ENCODE results near the gene PKD1L1.
"Not testable (repeated sequence)": the region's sequence is repeated elsewhere in the genome, so short reads cannot be mapped to it uniquely, and the experiment has no call there.

The PKD1L1 gene

DNA sequence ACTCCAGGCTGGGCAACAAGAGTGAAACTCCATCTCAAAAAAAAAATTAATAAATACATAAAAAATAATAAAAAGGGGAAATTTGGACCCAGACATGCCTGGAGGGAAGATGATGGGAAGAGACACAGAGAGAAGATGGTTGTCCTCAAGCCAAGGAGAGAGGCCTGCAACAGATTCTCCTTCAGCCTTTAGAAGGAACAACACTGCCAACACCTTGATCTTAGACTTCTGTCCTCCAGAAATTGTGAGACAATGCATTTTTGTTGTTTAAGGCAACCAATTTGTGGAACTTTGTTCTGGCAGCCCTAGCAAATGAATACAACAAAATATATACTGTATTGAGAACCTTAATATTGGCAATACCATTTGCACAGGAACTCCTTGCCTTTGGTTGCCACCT lies 186.1 kb downstream of the PKD1L1 start:
- DNase-seq (ENCODE audit: low spot score), result no peak

DNA sequence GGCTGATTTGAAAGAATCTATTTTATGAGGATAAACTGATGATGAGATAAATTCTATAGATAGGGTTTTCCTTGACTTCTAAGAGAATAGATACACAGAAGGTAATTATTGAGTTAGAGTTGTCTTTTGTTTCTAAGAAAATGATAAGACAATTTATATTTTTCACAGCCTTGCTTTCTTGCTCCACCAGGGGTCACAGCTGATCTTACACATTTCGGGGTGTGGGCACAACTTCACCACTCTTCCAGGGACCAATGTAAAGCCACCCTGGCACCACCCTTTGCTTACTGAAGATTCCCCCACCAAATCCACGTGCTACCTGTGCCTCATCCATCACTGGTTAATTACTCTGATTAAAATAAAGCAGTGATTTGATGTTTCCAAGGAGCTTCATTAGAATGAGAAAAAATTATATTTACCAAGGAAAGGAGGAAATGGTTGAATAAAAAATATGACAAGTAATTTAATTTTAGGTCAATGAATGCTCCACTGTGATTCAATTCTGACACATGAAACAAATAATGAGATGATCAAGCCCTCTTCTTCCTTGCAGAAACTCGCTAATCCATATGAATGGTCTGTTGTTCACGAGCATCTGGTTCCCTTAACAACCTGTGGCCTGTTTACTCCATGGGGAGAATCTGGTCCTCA lies 189.1 kb downstream of the PKD1L1 start:
- no peak for DNase-seq (ENCODE audit: low spot score)

DNA sequence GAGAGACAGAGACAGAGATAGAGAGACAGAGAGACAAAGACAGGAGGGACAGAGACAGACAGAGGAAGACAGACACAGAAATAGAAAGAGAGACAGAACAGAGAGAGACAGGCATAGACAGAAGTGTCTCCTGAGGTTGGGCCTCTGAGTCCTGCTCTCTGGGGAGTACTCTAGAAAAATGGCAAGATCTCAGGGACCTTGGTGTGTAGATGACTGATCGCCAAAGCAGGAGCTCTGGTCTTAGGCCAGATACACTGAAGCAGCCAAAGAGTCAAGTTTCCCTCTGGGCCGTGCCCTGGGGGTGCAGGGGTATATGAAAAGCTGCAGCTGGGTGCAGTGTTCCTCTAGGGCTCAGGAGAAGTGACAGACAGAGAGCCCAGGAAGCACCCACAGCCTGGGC lies 189.7 kb downstream of the PKD1L1 start:
- DNase-seq (ENCODE audit: low spot score), result no peak

DNA sequence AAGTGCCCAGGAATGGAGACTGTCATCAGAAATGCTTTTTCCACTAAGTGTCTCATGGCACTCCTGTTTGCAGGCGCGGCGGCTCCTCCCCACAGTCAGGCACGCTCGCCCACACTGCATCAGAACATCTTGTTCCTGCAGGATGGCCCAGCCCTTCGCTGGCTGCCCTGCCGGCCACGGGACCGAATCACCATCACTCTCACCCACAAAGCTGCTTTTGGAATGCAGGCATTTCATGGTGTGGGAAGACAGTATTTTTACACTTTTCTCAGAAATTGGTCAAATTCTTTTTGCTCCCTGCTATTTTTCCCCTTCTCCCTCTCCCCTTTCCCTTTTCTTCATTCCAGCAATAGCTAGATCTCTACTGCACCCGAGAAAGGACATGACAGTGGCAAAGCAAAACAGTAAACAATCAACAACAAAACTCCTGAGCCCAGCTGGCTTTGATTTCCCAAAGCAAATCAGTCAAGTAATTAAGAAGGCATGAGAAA lies 190.3 kb downstream of the PKD1L1 start:
- DNase-seq (ENCODE audit: low spot score), result no peak

DNA sequence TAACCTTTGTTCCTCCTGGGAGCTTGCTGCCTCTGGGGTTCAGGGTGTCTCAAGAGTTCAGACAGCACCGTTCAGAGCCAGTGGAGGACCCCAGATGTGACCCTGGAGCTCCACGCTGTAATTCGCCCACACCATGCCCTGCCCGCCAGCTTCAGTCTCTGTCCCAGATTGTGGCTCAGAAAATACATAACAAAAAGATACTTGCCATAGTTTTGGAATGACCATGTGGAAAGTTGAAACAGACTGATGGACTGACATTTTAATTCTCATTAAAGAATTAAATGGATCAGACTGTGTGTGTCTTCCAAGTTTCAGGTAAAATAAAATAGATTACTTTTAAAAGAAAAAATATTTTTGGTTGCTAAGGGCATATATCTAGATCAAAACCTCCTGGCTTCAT lies 191.6 kb downstream of the PKD1L1 start:
- DNase-seq (ENCODE audit: low spot score), result no peak

DNA sequence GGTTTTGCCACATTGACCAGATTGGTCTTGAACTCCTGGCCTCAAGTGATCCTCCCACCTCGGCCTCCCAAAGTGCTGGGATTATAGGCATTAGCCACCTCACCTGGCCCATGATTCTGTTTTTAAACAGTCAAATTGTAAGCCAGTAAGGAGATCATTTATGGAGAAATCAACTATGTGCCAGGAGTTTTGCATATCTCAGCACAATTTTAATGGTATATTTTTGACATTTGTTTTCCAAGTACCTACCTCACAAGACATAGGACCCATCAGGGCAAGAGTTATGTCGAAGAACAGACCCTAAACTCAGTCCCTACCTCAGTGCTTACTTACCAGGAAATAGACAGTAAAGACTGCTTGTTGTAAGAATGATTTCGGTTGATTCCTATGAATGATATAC lies 193.0 kb downstream of the PKD1L1 start:
- no peak for DNase-seq (ENCODE audit: low spot score)

DNA sequence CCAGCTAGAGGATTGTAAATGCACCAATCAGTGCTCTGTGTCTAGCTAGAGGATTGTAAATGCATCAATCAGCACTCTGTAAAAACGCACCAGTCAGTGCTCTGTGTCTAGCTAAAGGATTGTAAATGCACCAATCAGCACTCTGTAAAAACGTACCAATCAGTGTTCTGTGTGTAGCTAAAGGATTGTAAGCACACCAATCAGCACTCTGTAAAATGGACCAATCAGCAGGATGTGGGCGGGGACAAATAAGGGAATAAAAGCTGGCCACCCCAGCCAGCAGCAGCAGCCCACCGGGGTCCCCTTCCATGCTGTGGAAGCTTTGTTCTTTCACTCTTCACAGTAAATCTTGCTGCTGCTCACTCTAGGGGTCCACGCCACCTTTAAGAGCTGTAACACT lies 196.5 kb downstream of the PKD1L1 start:
- not testable (repeated sequence) for DNase-seq (ENCODE audit: low spot score)

DNA sequence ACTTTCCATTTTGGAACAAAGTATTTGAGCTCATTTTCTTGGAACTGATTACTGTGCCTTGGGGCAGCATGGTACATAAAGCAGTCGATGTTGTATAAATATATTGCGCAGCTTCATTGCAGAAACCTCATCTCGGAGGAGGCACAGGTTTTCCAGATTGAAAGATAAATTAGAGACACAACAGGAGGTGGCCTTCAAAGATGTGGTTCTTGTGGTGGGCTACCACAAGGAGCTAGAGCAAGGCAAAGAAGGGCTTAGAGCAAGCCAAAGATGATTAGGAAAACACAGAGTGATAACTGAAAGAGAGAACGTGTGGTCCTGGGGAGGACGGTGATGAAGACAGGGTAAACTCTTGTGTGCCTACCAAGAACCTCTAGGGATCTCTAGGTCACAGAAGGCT lies 197.2 kb downstream of the PKD1L1 start:
- DNase-seq (ENCODE audit: low spot score), result no peak

DNA sequence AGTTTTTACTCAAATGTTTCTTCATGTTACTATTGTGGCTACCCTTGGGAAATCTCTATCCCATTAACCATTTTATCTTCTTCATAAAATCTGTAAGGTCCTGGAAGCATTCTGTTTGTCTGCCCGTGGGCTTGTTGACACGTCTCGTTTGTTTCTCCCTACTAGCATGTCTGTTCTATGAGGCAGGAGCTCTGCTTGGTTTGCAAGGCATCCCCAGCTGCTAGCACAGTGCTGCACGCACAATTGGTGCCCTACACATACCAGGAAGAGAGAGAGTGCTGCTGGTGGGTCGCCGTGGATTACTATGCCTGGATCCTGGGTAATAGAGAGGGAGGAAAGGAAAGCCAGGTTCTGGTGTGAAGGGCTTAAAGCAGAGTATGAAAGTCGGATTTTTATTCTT lies 200.2 kb downstream of the PKD1L1 start:
- DNase-seq (ENCODE audit: low spot score), result no peak

DNA sequence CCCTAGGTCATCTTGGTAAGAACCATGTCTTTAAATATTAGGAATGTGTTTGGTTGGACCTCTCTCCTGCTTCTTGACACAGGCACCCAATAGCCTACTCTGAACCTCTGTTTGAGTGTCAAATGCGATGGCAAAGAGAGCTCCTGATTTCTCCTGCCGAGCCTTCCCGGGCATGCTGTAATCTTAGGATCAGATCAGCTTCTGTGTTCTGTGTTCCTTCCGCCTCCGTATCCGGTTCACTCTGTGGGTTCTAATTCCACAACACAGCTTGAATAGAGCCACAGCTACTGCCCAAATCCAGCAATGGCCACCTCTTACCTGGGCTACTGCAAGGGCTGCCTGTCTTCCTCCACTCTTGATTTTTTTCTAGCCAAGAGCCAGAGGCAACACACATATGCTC lies 201.1 kb downstream of the PKD1L1 start:
- DNase-seq (ENCODE audit: low spot score), result no peak

DNA sequence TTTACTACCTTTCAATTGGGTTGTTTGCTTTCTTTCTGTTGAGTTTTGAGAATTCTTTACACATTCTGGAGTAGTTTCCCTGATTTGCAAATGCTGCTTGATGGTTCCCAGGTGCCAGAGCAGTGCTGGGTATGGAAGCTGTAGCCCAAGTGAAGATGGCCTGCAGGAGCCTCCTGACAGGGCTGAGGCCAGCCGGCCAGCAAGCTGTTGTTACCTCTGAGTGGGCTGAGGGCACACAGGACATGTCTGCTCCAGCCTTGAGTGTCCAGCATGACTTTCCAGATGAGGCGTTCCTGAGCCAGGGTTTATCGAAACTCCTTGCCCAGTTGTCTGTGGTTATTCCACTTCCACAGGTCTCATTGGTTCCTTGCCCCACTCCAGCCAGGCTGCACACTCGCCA lies 201.8 kb downstream of the PKD1L1 start:
- no peak for DNase-seq (ENCODE audit: low spot score)

DNA sequence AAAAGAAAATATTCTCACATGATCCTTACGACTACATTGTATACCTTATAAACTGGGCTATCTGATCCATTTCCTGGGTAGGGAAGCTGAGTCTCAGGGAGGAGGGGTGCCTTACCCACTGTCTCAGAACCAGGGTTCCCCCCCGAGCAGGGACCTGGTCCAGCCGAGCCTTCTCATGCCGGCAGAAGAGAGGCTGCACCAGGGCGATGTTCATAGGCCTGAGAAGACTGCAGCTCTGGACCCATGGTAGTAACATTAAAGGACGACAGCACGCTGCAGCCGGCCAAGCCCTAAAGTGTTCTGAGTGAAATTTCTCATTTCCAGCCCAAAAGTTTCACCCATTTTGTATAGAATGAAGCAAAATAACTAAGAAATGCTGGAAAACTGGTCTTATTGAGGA lies 203.4 kb downstream of the PKD1L1 start:
- DNase-seq (ENCODE audit: low spot score), result no peak

DNA sequence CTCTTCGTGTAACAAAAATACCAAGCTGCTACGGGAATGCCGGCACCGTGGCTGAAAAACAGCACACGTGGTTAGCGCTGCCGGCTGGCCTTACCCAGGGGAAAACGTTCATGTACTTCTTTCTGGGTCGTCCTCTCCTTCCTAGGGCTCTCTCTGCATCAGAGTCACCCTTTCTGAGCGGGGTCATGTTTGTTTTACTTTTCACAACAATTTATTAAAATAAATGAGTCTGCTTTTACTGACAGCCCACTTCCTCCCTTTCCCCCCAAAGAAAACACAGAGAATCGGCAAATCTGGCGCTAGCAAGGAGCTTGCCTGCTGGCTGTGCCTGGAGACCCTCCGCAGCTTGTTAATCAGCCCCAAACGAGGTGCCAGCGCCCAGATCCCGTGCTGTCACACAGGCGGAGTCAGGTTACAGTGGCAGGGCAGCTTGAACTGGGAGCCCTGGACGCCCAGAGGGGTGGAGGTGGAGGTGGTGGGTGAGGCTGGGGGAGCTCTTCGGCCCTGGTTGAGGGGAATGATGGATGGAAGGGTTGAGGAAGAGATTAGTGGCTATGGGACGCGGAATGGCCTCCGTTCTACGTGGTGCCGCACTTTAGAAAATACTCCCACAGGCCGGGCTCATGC lies 204.2 kb downstream of the PKD1L1 start:
- DNase-seq (ENCODE audit: low spot score), result no peak

DNA sequence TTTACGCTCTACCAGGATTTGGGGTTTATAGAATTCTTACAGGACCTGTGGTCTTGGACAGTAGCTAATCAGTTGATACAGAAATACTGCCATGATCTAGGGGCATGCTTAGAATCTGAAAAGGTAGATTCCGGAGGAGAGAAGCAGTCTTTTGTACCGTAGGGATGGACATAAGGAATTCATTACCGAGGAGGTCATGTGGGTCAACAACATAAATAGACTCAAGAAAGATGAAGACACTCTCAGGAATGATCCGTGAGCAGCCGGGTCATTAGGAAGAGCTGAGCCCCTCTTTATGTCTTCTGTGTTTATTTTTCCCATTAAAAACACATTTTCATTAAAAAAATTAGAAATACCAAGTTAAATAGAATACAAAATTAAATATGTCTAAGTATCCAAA lies 206.3 kb downstream of the PKD1L1 start:
- no peak for DNase-seq (ENCODE audit: low spot score)

DNA sequence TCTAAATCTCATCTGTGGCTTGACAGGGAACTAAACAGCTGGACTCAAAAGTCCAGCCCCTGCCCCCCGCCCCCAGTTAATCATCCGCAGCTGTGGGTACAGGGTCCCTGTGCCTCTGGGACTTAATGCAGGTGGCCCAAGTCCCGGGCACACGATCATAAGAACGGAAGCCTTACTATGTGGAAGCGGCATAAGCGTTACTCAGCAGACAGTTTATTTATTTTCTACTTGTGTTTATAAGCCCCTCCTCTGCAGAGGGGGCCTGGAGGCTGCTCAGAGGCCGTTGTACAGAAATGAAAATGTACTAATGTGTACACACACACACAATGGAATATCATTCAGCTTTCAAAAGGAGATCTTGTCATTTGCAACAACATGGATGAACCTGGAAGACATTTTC lies 208.4 kb downstream of the PKD1L1 start:
- DNase-seq (ENCODE audit: low spot score), result no peak

DNA sequence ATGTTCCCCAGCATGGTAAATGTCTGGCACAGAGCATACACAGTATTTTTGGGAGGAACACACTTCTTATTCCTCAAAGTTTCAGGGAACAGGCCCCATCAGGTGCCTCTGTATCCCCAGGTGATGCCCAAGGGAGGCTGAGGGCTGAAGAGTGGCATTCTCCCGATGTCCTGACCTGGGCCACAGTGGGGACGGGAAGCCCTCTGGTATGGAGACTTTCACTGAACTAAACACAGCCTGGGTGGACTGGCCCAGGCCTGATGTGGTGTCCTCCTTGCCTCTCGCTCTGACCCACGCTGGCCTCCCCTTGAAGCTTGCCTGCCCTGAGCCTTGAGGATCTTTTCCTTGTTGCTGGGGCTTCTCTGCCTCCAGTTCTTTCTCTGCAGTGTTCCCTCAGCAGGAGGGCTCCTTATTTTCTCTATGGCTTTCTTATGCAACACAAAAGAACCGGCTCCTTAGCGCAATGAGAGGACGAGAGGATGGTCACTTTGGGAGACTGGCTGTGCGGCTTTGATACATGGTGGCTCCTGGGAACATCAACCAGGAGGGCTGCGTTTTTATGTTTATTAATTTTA lies 208.9 kb downstream of the PKD1L1 start:
- DNase-seq (ENCODE audit: low spot score), result no peak

DNA sequence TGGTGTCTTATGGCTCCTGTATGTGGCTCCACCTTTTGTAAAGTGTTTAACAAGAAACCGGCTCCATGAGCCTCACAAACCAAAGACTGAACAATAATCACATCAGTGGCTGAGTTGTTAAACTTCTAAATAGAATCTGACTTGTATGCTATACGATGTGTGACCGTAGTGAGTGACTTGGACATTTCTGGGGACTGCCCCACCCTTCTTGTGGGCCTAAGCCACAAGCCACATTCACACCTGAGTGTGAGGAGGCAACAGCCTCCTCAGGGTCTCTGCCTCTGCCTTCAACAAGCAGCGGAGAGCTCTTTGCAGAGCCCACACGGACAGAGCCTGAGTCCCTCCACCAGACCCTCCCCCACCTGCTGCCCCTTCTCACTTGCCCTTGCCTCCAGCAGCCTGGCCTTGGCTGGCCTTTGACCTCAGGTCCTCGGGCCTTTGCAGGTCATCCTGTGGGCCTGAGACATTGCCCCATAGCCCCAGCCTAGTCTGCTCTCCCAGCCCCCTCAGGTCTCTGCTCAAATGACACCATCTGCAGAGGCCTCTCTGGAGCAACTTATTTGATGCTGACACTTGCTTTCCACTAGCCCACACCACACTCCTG lies 209.6 kb downstream of the PKD1L1 start:
- DNase-seq (ENCODE audit: low spot score), result no peak

DNA sequence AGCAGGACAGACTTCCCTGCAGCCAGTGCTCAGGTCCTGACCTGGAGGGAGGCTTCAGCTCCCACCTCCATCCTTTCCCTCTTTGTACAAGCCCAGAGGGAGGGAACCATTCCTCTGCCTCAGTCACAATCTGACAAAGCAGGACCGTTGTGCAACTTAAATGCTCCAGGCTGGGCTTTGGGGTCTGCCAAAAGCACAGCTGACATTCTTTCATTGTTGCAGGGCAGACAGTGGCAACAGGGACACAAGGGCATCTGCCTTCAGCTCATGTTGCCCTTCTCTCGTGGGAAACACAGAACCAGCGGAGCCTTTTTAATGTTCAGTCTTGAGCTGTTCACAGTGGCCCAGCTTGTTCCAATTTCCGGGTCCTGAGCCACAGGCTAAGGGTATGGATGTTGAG lies 210.7 kb downstream of the PKD1L1 start:
- DNase-seq (ENCODE audit: low spot score), result no peak

DNA sequence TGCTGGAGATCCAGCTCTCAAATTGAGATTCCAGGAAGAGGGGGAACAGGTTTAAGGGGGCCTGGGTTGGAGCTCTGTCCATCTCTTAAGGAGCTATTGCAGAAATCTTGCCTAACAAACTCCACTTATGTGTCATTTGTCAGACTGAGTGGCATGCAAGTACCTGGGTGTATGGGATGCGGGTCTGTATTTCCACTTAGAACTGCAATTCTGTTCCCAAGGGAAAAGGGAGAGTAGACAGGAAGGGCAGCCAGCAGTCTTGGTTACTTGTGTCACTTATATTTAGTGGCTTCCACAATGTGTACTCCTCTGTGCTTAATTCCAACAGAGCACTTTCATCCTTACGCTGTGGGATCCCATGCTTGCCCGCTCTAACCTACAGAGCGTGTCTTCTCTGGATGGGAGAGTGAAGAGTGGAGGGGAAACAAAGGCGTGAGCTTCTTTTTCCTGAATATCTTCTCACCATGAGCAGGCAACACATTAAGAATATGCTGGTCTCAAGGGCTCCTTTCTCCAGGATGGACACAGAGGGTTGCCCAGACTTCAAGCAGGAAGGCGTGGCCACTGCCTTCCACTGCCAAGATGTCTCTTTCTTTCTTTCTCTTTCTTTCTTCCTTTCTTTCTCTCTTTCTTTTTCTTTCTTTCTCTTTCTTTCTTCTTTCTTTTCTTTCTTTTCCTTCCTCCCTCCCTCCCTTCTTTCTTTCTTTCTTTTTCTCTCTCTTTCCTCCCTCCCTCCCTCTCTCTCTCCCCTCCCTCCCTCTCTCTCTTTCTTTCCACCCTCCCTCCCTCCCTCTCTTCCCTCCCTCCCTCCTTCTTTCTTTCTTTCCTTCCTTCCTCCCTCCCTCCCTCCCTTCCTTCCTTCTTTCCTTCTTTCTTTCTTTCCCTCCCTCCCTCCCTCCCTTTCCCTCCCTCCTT lies 212.6 kb downstream of the PKD1L1 start:
- DNase-seq (ENCODE audit: low spot score), result no peak

DNA sequence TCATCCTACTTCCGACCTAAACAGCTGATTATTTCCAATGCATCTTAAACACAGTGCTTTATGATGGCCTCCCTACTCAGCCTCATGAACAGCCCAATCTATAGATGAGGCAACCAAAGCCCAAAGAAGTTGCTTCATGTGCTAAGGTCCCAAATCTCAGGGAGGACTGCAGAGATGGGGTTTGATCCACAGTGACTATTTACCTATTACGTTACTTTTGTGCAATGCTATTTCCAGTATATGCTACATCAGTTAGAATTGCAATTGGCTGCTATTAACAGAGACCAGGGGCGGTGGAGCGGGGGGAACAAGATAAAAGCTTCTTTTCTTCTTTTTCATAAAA lies 213.3 kb downstream of the PKD1L1 start:
- no peak for DNase-seq (ENCODE audit: low spot score)

DNA sequence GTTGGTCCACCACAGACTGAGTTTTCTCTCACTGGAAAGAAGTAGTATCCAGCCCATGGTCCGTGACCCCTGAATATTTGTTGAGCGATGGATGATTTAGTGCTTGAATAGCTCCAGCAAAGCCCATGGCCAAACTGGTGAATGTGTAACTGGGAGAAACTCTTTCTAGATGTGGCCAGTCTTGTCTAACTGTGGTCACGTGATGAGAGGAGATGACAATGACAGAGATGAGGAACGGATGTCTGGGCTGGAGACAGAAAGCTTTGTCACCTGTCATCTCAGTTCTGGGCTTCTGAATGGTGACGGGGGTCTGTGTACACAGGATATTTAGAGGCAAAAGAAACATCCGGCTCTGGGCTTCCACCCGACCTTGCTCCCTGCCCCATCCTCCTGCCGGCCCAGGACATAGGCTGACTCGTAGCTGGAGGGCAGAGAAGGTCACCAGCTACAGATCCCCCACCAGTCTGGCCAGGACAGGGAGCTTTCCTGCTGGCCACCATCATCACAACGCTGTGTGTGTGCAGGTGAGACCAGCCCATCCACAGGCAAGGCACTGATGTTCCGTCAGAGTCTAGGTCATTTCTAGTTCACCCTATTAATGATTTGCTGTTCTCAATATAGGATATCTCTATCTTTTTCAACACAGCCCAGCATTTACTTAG lies 213.8 kb downstream of the PKD1L1 start:
- no peak for DNase-seq (ENCODE audit: low spot score)

DNA sequence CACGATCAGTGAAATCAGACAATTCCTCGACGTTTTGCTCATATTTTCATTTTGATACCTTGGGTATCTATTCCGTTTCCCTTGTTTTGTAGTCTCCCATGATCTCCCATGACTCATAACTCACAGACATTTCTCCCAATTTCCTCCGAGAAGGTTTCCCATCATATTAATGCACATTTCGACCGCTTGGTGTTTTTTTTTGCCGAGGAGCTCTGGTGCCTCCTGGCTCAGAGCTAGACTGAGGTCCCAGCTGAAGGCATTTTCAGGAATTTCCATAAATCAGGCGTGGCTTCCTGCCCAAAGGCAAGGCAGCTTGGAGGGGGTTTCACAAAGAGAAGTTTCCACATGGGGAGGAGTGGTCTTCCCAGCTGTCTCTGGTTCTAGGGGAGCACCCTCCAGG lies 218.1 kb downstream of the PKD1L1 start:
- no peak for DNase-seq (ENCODE audit: low spot score)
